ENCODE measurements around the gene RABGAP1L.

- TF ChIP-seq CEBPB (IDR thresholded peaks at IDR 0.05; ENCODE audit: low read depth, low read length) (no peak), POLR2A (IDR thresholded peaks at IDR 0.05; ENCODE audit: control extremely low read depth in 1 of 2, low read depth in 2 of 2, low read length in 2 of 2) (no peak), CBX5 (IDR thresholded peaks at IDR 0.05; ENCODE audit: low read depth, low read length) (no peak), EZH2 (IDR thresholded peaks at IDR 0.05; ENCODE audit: low read depth, low read length, severe bottlenecking) (no peak), CTCF (IDR thresholded peaks at IDR 0.05; ENCODE audit: control extremely low read depth in 1 of 3, insufficient read depth in 1 of 3, low read depth in 1 of 3, low read length in 3 of 3) (peak in 1 of 3 experiments; percentile 20; a peak in 1 of 4 replicates), CHD2 (IDR thresholded peaks at IDR 0.05; ENCODE audit: low read length) (no peak), PHF8 (conservative IDR thresholded peaks at IDR 0.05; ENCODE audit: low read depth, low read length) (no peak), CREB1 (IDR thresholded peaks at IDR 0.05) (no peak), FOSL1 (IDR thresholded peaks at IDR 0.05; ENCODE audit: insufficient read depth, low read depth, low read length) (no peak), RFX5 (IDR thresholded peaks at IDR 0.05; ENCODE audit: borderline replicate concordance, low read depth, low read length) (no peak)
Observed at GRCh38 chr1:174165471-174166137, 6.3 kb downstream of the RABGAP1L start.

All from H1 (cell line).